CD4-positive, alpha-beta T cell treated with Interferon alpha-2 for 1 hour (primary cell): Measurements from ENCODE around the gene OR1F1.
A peak's percentile ranks its signal among the peaks of the same experiment; 100 is the strongest.
"Not testable (repeated sequence)": the region's sequence is repeated elsewhere in the genome, so short reads cannot be mapped to it uniquely, and the experiment has no call there.

ENCODE experiments used
- DNase-seq, 2 donors: peaks; one replicate each; pipeline ENCODE4 v3.0.0-alpha.2; 2020 to 2022

Gene OR1F1

GRCh38 chr16:3187798-3188674 lies at the start of gene OR1F1:
Gene OR1F1, plus strand, starts transcription at chr16:3188204.
- peak; percentile 51 to 63 for DNase-seq

- no peak for DNase-seq
Observed at GRCh38 chr16:3138342-3138741, 49.7 kb upstream of the OR1F1 start.

- no peak for DNase-seq
Observed at GRCh38 chr16:3138823-3139426, 49.1 kb upstream of the OR1F1 start.

- not testable (repeated sequence) for DNase-seq
Observed at GRCh38 chr16:3139561-3139960, 48.4 kb upstream of the OR1F1 start.

- DNase-seq, result no peak
Observed at GRCh38 chr16:3140603-3141427, 47.2 kb upstream of the OR1F1 start.

GRCh38 chr16:3141781-3142311 lies 46.2 kb upstream of the OR1F1 start:
- DNase-seq, result no peak

GRCh38 chr16:3142327-3142726 lies 45.7 kb upstream of the OR1F1 start:
- no peak for DNase-seq

- DNase-seq, result no peak
Observed at GRCh38 chr16:3142770-3143169, 45.2 kb upstream of the OR1F1 start.

GRCh38 chr16:3143189-3143588 lies 44.8 kb upstream of the OR1F1 start:
- no peak for DNase-seq

GRCh38 chr16:3143598-3144320 lies 44.2 kb upstream of the OR1F1 start:
- DNase-seq, result no peak

- no peak for DNase-seq
Observed at GRCh38 chr16:3144321-3144983, 43.6 kb upstream of the OR1F1 start.

GRCh38 chr16:3145151-3145550 lies 42.9 kb upstream of the OR1F1 start:
- DNase-seq, result no peak

GRCh38 chr16:3145660-3146059 lies 42.3 kb upstream of the OR1F1 start:
- no peak for DNase-seq

- DNase-seq, result no peak
Observed at GRCh38 chr16:3147046-3147756, 40.8 kb upstream of the OR1F1 start.

- DNase-seq, result no peak
Observed at GRCh38 chr16:3147757-3148104, 40.3 kb upstream of the OR1F1 start.

- no peak for DNase-seq
Observed at GRCh38 chr16:3148256-3149192, 39.5 kb upstream of the OR1F1 start.

- DNase-seq, result no peak
Observed at GRCh38 chr16:3149193-3149530, 38.8 kb upstream of the OR1F1 start.

- peak; percentile 54 to 61 for DNase-seq
Observed at GRCh38 chr16:3149630-3150345, 38.2 kb upstream of the OR1F1 start.

GRCh38 chr16:3150346-3151218 lies 37.4 kb upstream of the OR1F1 start:
- peak; percentile 96 to 99 for DNase-seq
